T-helper 1 cell (primary cell): ENCODE results near the gene TPK1.
A peak's percentile ranks its signal among the peaks of the same experiment; 100 is the strongest.
"Not testable (repeated sequence)": the region's sequence is repeated elsewhere in the genome, so short reads cannot be mapped to it uniquely, and the experiment has no call there.

Experiments
- DNase-seq, 5 donors: peaks; one replicate each; pipeline ENCODE4 v3.0.0-alpha.2; 2012 to 2020

Gene TPK1

DNA sequence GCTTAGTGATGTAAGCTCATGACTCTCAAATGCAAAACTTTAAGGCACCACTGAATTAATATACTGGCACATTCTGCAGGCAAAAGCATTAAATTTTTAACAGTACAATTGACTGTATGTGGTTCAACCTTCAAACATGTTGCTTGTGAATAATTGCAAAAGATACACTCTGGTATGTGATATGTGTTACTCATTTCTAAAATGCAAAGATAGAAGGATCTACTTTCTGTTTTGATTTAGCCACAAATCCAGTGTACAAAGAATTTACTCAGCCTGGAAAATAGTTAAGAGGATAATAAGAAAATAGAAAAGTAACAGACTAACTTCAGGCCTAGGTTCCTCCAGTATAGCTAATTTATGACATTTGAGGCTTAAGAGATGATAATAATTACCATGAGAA is 365.8 kb downstream of the TPK1 start:
- DNase-seq, result peak in 1 of 5 donors; percentile 4

GRCh38 chr7:144468990-144469732 is 366.7 kb downstream of the TPK1 start:
- no peak for DNase-seq

DNA sequence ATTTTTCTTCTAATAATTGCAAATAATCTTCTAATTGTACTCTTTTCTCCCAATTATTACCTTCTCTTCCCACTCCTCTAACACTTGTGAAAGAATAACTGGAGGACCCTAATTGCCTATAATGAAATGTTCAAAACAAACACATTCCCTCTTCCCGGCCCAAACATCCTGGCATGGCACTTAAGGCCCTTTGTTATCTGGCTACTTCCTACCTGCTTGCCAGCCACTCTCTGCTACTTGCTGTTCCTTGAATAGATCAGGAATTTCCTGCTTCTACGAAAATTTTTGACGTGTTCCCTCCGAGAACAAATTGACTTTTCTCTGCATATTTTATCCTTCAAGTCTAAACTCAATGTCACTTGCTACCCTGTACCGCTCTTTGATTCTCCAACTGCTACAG is 376.2 kb downstream of the TPK1 start:
- DNase-seq, result no peak

GRCh38 chr7:144455040-144455404 is 380.8 kb downstream of the TPK1 start:
- no peak for DNase-seq

- no peak for DNase-seq
Observed at GRCh38 chr7:144454256-144455039, 381.4 kb downstream of the TPK1 start.

GRCh38 chr7:144452064-144452463 is 383.8 kb downstream of the TPK1 start:
- no peak for DNase-seq

GRCh38 chr7:144445590-144445989 is 390.3 kb downstream of the TPK1 start:
- DNase-seq, result no peak

- DNase-seq, result no peak
Observed at GRCh38 chr7:144439717-144440205, 396.1 kb downstream of the TPK1 start.

DNA sequence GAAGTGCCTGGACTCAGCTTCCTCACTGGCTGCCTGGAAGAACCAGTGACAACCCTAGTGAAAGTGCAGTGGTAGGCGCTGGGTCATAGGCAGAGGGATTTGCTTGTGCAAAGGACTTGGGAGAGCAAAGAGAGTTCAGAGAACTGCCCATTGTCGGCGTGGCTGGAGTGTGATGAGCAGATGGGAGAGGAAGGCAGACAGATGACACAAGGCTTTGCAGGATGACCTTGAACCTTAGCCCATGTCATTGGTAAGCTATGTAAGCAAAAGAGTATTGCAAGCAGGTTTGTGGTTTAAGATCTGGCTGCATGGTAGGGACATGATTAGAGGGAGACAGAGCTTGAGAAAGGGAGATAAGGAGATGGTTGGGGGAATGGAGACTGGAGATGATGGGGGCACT is 397.1 kb downstream of the TPK1 start:
- DNase-seq, result no peak

- peak in 4 of 5 donors; percentile 5 to 50 (median 30) for DNase-seq
Observed at GRCh38 chr7:144437370-144438191, 398.3 kb downstream of the TPK1 start.

DNA sequence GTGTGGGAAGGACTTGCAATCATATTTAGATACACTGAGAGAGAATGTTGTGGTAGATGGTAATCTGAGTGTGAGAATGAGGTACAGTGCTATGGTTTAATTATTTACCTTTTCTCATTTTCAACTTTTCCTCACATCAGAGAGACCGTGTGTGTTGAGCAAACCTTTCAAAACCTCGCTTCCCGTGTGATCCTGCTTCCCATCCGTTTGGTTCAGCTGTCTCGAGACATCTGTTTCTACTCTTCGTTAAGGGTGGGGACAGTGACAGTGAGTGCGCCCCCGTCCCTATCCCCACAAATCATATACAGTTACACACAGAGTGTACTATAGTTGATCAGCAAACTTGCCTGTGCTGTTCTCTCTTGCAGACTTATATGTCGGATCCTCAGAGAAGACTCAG is 399.4 kb downstream of the TPK1 start:
- no peak for DNase-seq

- no peak for DNase-seq
Observed at GRCh38 chr7:144428431-144428830, 407.4 kb downstream of the TPK1 start.

DNA sequence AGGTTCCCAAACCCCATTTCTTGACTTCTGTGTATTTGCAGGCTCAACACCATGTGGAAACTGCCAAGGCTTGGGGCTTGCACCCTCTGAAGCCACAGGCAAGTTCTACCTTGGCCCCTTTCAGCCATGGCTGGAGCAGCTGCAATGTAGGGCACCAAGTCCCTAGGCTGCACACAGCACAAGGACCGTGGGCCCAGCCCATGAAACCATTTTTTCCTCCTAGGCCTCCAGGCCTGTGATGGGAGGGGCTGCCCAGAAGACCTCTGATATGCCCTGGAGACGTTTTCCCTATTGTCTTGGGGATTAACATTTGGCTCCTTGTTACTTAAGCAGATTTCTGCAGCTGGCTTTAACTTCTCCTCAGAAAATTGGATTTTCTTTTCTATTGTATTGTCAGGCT is 408.3 kb downstream of the TPK1 start:
- DNase-seq, result not testable (repeated sequence)

DNA sequence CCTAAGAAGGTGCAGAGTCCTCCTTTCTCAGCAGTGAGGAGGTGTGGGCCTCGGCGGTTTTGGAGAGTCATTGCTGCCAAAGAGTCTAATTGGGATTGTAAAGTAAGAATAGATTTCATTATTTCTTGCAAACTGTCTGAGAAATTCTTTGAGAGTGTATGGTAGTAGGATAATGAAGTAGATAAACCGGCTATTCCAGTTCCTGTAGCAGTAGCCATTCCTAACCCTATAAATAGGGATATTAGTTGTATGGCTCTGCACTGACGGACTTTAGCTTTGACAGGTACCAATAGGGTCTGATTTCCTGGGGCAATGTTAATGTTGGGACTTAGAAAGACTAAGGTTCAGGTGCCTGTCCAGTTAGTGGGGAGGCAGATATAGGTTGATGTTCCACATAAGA is 416.9 kb downstream of the TPK1 start:
- DNase-seq, result not testable (repeated sequence)

DNA sequence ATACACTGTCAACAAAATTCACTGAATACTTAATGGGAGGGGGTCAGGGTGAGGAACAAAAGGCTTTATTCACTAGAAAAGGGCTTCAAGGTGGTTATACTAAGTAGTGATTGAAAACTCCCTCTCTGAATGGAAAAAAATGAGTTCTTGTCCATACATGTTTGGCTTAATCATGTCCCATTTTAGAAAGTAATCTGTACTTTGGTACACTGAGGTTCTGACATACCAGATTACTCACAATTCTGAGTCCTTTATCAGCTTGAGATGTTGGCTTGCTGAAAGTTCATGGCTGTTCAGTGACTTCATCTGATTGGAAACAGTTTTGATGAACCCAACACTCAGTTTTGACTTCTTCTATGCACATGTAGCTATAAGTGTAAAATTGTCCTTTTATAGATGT is 419.5 kb downstream of the TPK1 start:
- no peak for DNase-seq

GRCh38 chr7:144415858-144416257 is 420.0 kb downstream of the TPK1 start:
- DNase-seq, result no peak

GRCh38 chr7:144414815-144415214 is 421.0 kb downstream of the TPK1 start:
- DNase-seq, result no peak

- no peak for DNase-seq
Observed at GRCh38 chr7:144410441-144410840, 425.4 kb downstream of the TPK1 start.

GRCh38 chr7:144408121-144408520 is 427.7 kb downstream of the TPK1 start:
- DNase-seq, result no peak

DNA sequence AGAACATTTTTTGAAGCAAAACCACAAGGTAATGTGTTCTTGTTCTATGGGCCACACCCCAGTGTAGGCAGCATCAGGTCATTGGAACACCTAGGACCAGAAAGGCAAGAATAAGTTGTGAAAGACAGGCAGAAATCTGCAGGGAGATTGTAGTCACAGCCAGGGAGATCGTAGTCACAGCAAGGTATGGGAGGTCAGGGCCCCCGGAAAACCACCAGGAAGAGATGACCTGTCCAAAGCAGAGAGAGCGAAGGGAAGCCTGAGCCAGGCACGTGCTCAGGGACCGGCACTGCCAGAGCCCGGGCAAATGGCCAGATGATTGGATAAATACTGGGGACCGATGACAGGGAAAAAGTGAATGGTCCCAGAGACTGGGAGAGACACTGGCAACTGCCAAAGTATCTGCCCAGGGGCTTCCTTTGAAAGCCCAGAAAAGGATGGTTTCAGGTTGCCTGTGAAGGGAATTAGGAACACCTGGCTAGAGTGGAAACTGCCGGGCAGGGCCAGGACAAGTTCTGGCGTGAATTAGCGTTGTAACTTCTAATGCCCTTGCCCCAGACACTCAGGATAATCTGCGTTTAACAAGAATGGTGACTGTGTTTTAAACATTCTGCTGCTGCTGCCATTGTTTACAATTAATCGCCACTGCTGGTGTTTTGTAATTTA is 428.5 kb downstream of the TPK1 start:
- no peak for DNase-seq

DNA sequence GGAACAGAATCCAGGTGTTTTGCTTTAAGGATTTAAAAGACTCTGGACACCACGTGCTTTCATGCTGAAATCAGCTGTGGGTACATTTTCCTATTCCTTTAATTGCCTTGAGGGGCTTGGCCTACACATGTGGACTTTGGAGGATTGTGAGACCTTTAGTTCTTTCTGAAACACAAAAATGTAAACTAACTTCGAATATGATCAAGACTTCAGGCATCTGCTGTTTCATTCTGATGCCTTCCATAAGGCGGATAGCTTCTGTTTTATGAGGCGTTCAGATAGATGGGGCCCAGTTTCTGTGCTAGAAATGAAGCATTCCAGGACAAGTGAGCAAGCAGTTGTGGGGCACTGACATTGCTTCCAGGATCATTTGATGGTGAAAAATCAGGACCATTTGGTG is 430.9 kb downstream of the TPK1 start:
- DNase-seq, result no peak

DNA sequence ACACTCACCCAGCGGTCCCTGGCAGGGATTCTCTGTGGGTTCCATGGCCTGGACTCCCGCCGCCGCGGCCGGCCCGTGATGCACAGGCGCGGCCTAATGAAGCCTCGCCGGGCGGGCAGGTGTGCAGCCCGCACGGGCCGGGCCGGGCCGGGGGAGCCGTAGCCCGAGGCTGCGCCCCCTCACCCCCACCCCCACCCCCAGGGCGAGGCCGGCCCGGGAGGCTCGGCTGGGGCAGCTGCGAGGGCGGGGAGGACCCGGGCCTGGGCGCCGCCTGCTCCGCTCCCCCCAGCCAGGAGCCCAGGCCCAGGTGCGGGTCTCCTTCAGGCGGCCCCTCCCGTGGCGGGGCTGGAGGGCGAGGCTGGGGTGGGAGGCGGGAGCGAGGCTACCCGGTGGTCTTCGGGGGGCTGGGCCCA is 432.2 kb downstream of the TPK1 start, which contains the start of gene NOBOX:
Gene NOBOX (minus strand): TSS at position 45 of the 413 bp plus-strand sequence.
- DNase-seq, result no peak

DNA sequence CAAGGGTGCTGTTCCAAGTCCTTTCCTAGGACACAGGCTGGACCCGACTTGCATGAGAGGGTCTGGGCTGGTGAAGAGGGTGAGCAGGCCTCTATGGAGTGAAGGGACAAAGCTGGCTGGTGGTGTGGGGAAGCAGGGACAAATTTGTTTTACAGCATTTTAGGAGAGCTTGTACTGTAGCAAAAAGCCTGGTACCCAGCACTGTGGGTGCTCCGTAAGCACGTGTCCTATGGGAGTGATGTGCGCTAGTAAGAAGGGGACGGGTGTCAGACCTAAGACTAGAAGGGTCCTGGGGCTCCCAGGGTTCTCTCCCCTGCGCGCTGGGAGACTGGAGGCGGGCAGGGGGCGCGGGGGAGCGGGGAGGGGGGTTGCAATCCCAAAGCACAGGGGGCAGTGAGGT is 432.8 kb downstream of the TPK1 start:
- DNase-seq, result no peak
